ENCODE measurements around the gene C15orf62.

DNA sequence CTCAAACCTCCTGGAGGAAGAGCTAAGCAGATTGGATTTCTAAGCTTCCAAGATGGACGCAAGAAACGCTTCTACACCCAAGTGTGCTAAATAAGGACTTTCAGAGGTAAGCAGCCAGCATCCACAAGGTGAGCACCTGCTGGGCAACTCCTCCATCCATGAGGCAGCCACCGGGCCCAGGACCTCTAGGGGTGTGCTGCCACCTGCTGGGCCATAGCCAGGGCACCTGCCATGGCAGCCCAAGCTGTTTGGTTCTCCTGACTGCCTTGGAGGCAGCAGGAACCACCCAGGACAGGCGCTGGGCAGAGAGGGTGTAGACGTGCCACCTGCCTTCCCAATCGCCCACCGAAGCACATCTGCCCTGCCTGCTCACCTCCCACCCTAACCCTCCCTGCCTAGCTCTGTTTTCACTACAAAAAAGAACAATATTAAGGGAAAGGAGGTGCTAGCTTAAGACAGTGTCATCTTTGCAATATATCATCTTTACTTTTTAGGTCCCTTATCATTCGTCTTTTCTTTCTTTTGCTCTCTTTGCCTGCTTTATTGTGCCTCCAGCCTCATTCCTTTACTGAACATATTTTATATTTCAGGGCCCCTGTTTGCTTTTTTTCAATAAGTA, 12.9 kb downstream of the C15orf62 start:
- peak in 2 of 4 experiments; percentile 46 to 56 for TF ChIP-seq CTCF (IDR thresholded peaks at IDR 0.05)
- TF ChIP-seq POLR2A (IDR thresholded peaks at IDR 0.05) = no peak
